Cardiac muscle cell (in vitro differentiated cells and primary cell): Measurements from ENCODE around the gene MOBP. TPM values are rescaled to one million over a fixed set of nuclear protein-coding genes. Genes with fewer than 3 reads are reported as not detected.

ENCODE experiments used
- DNase-seq, 2 donors: peaks; one replicate each; pipeline versions ENCODE4 v3.0.0 to v3.0.0-alpha.2; 2010 to 2017; ENCODE audit warnings: low read depth in 1 of 2, low spot score in 1 of 2
- H3K27ac ChIP-seq: fragments of 200-600 bp; sonication (generic); 2 replicates; pipeline ENCODE4 v1.5.1; 2016
- H3K27me3 ChIP-seq: fragments of 200-600 bp; sonication (generic); 2 replicates; pipeline ENCODE4 v1.6.0; 2016; ENCODE audit warnings: control low read depth
- H3K36me3 ChIP-seq: fragments of 200-600 bp; sonication (generic); 2 replicates; pipeline ENCODE4 v1.5.1; 2016; ENCODE audit warnings: control low read depth
- H3K4me1 ChIP-seq: fragments of 200-600 bp; sonication (generic); 2 replicates; pipeline ENCODE4 v1.8.1; 2017; ENCODE audit warnings: low read depth, mild to moderate bottlenecking, mixed run types
- H3K4me3 ChIP-seq: fragments of 200-600 bp; sonication (generic); 2 replicates; pipeline ENCODE4 v1.5.1; 2016; ENCODE audit warnings: mild to moderate bottlenecking
- H3K9me3 ChIP-seq: fragments of 200-600 bp; sonication (generic); 2 replicates; pipeline ENCODE4 v1.5.1; 2017; ENCODE audit warnings: low read depth, mild to moderate bottlenecking, control low read depth
- polyA plus RNA-seq: library from polyadenylated mRNA; unstranded; fragments of >200 nt; fragmentation: Nextera tagmentation; extraction: Ambion mirVana; gene quantifications from 2 replicates; pipeline ENCODE4 v1.2.1, GENCODE V29; 2016
- total RNA-seq: library from RNA; depleted of rRNA; stranded (reverse); fragments of >200 nt; gene quantifications from 2 replicates; pipeline ENCODE4 v1.2.3, GENCODE V29; 2016
- TF ChIP-seq, protein P1 (sequence below): IDR thresholded peaks from 2 replicates; pipeline ENCODE4 v1.5.1; 2012; ENCODE audit warnings: low read depth, mild to moderate bottlenecking, low read length

The MOBP gene
- total and polyA plus RNA-seq, 2 experiments from 2014 or later, result not detected

DNA sequence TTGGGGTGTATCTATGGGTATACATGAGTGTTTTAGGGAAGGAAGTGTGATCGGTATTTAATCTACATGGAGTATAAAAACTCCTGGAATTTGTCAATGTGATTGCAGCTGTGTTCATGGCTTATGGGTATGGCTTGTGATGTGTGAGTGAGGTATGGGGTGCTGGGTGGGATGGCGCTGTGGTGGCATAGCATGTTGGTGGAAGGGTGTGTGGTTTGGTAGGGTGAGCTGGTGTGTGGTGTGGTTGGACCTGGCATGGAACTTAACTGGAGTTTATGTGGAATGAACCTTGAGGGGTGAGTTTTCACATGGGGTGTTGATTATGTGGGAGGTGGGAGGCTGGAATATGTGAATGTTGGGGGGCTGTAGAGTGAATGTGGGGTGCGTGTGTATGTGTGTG is 492 bp upstream of the MOBP start:
- no peak overlapping the region for H3K4me3 ChIP-seq
- H3K36me3 ChIP-seq, result no peaks in the 10 kb centered on the region
- TF ChIP-seq, protein P1, sequence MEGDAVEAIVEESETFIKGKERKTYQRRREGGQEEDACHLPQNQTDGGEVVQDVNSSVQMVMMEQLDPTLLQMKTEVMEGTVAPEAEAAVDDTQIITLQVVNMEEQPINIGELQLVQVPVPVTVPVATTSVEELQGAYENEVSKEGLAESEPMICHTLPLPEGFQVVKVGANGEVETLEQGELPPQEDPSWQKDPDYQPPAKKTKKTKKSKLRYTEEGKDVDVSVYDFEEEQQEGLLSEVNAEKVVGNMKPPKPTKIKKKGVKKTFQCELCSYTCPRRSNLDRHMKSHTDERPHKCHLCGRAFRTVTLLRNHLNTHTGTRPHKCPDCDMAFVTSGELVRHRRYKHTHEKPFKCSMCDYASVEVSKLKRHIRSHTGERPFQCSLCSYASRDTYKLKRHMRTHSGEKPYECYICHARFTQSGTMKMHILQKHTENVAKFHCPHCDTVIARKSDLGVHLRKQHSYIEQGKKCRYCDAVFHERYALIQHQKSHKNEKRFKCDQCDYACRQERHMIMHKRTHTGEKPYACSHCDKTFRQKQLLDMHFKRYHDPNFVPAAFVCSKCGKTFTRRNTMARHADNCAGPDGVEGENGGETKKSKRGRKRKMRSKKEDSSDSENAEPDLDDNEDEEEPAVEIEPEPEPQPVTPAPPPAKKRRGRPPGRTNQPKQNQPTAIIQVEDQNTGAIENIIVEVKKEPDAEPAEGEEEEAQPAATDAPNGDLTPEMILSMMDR, result no peak
- no peak overlapping the region for H3K27ac ChIP-seq
- no peaks in the 10 kb centered on the region for H3K4me1 ChIP-seq
- H3K9me3 ChIP-seq, result no peaks in the 10 kb centered on the region
- DNase-seq, result no peak
- no peaks in the 10 kb centered on the region for H3K27me3 ChIP-seq

DNA sequence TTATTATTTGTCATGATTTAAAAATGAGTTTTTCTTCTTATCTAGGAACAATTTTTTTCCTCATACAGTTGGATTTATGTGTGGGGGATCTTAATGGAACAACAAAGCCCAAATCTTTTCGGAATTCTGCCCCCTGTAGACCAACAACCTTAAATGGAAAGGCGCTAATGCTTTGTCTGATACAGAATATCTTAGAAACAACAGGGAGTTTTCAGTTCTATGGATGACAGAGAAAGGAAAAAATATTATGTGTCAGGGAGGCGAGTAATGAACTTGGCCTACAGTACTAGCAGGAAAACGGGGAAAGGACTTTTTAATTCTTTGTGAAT is 592 bp downstream of the MOBP start:
- TF ChIP-seq, protein P1, result no peak
- no peaks in the 10 kb centered on the region for H3K36me3 ChIP-seq
- no peaks in the 10 kb centered on the region for H3K27me3 ChIP-seq
- no peak for DNase-seq
- H3K9me3 ChIP-seq, result no peaks in the 10 kb centered on the region
- H3K4me1 ChIP-seq, result no peaks in the 10 kb centered on the region
- no peak overlapping the region for H3K27ac ChIP-seq
- no peak overlapping the region for H3K4me3 ChIP-seq

DNA sequence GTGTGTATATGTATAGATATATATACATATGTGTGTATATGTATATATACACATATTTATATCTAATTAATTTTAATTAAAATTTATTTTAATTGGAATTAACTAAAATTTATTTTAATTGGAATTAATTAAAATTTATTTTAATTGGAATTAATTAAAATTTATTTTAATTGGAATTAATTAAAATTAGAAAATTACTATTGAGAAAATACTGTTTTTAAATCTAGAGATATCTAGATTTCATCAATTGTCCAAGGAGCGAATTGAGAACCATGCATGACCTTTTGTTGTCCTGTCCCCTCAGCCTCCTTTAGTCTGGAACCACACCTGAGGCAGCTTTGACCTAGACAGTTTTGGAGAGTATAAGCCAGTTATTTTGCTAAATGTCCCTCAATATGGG is 1.8 kb downstream of the MOBP start:
- Histone ChIP-seq H3K36me3 (no peaks in the 10 kb centered on the region), H3K4me1 (no peaks in the 10 kb centered on the region), H3K27ac (no peak overlapping the region), H3K4me3 (no peak overlapping the region), H3K27me3 (no peaks in the 10 kb centered on the region), H3K9me3 (no peaks in the 10 kb centered on the region)
- TF ChIP-seq, protein P1, result no peak
- DNase-seq, result no peak

DNA sequence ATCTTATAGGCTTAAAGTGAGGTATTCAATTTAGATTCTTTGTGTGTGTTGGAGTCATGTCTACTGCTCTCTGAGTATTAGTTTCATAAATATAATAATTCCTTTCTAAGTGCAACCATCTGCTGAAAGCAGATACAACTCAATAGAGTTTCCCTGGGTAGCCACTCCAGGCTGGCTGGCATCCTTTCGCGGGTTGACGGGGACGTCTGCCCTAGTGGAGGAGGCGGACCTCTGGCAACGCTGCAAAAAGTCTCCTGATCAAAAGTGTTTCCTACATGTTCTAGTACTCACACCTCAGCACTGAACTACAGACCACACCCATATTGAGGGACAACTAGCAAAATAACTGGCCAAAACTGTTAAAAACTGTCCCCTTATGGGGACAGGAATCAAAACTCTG is 2.5 kb downstream of the MOBP start:
- Histone ChIP-seq H3K4me3 (no peak overlapping the region), H3K9me3 (no peaks in the 10 kb centered on the region), H3K36me3 (no peaks in the 10 kb centered on the region), H3K27ac (no peak overlapping the region), H3K27me3 (no peaks in the 10 kb centered on the region), H3K4me1 (no peaks in the 10 kb centered on the region)
- TF ChIP-seq, protein P1, result no peak
- DNase-seq, result no peak

DNA sequence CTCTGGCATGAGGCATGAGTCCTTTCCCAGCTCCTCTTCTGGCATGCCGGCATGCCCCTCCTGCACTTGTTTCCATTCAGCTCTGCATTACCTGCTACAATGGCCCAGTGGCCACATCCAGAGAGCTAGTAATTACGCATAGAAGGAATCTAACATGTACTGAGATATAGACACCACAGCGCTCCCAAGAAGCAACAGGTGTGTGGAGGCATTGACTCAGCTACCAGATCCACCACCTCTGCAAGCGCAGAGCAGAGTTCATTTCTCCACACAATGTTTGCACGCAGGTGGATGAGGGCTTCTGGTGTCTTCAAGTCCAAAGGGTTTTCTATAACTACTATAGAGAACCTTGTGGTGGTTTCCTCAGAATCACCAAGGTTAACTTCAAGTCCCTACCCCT is 4.2 kb downstream of the MOBP start:
- Histone ChIP-seq H3K4me1 (no peaks in the 10 kb centered on the region), H3K27me3 (no peaks in the 10 kb centered on the region), H3K9me3 (no peaks in the 10 kb centered on the region), H3K27ac (no peak overlapping the region), H3K4me3 (no peak overlapping the region), H3K36me3 (no peaks in the 10 kb centered on the region)
- TF ChIP-seq, protein P1, result no peak
- DNase-seq, result no peak
